Smooth muscle cell of the brain vasculature (primary cell): ENCODE results near the gene MICAL1.

Experiments used
- DNase-seq: peaks from one replicate; pipeline ENCODE4 v3.0.0-alpha.2; 2012; ENCODE audit warnings: low read depth, low spot score

The MICAL1 gene, protein sequence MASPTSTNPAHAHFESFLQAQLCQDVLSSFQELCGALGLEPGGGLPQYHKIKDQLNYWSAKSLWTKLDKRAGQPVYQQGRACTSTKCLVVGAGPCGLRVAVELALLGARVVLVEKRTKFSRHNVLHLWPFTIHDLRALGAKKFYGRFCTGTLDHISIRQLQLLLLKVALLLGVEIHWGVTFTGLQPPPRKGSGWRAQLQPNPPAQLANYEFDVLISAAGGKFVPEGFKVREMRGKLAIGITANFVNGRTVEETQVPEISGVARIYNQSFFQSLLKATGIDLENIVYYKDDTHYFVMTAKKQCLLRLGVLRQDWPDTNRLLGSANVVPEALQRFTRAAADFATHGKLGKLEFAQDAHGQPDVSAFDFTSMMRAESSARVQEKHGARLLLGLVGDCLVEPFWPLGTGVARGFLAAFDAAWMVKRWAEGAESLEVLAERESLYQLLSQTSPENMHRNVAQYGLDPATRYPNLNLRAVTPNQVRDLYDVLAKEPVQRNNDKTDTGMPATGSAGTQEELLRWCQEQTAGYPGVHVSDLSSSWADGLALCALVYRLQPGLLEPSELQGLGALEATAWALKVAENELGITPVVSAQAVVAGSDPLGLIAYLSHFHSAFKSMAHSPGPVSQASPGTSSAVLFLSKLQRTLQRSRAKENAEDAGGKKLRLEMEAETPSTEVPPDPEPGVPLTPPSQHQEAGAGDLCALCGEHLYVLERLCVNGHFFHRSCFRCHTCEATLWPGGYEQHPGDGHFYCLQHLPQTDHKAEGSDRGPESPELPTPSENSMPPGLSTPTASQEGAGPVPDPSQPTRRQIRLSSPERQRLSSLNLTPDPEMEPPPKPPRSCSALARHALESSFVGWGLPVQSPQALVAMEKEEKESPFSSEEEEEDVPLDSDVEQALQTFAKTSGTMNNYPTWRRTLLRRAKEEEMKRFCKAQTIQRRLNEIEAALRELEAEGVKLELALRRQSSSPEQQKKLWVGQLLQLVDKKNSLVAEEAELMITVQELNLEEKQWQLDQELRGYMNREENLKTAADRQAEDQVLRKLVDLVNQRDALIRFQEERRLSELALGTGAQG

DNA sequence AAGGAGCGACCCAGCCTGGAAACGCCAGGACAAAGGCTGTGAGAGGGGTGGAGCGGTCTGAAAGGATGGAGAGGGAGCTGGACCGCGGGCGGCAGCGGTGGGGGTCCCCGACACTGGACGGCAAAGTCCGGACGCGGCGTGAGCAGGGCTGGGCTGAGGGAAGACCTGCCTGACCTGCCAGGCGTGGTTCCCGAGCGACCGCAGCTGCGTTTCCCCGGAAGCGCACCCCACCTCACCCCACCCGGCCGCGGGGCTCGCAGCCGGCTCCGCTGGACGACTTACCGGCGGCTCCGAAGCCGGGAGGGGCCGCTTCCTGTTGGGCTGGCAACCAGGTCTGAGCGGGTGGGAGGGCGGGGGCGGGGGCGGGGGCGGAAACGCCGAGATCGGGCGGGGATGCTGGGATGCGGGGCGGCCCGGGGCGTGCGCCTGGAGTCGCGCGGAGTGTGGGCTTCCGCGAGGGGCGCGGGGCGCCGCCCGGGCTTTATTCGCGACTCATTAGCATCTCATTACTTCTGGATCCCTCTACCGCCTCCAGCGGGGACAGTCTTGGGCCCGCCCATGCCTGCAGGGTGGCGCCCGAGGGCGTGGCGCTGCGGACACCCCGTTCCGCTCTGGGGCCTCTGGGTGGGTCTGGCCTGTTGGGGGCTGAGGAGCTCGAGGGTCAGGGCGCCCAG, at the start of gene MICAL1:
Gene MICAL1 (minus strand): TSS at position 336 of the 674 bp plus-strand sequence. CDS start 1,576 bp downstream, outside the sequence.
- no peak for DNase-seq

DNA sequence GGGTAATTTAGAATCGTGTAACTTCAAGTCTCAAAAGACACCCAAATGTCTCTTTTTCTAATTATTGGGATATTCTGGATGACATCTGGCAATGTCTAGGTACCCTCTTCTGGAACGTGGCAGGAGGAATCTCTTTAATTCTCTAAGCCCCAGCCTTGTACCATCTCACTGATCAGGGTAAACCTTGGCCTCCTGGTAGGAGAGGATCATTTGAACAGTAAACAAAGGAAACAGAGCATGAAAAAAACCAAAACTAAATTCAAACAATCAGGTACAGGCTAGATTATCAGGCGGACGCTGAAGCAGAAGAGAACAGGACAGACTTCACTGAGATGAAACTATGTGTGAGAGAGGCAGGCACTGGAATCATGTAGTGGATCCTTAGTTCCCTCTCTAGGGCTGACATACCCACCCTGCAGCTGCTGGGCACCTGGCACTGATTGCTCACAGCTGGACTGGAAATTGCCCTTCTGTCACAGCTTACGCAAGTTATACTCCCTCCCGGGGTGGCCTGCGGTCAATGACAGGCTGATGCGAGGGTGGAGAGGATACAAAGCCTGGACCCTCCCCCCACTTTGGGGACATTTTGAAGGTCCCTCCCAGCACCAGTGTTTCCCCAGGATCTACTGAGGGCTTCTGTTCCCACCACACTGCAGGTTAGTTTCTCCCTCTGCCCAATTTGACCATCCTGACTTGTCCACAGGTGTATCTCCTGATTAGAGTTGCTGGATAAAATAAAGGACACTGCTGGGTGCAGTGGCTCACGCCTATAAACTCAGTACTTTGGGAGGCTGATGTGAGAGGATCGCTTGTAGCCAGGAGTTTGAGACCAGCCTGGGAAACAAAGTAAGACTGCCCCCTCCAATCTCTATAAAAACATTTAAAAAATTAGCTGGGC, 48.0 kb upstream of the MICAL1 start:
- DNase-seq = no peak

DNA sequence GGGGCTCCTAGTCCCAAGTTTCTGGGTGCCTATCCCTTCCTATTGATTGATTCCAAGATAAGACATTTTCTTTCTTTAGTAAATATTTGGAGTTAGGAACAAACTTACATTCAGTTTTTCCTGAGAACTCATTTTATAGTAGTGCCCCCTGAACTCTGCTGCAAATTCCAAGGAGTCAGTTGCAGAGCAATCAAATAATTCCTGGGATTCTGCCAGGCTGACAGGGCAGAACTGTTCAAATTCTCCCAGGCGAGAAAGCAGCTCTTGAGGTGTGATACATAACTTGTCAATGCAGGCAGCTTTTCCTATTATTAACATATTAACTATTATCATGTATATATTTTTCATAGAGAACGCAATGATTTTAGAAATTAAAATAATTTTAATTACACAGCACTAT, 43.4 kb upstream of the MICAL1 start:
- no peak for DNase-seq

DNA sequence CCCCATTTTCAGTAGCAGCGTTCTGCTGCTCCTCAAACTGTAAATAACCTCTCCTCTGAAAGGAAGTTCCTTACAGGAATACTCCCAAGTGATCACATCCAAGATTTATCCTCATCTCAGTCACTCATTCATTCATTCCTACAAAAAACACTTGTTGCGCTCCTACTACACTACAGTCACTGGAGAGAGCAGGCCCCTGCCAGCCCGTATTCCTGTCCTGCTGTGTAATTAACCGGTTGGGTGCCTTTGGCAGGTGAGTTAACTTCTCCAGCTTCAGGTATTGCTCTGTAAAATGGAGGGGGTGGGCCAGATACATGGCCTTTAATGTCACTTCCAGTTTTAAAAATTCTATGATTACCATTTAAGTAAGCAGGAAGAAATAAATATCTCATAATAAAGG, 42.5 kb upstream of the MICAL1 start:
- no peak for DNase-seq

DNA sequence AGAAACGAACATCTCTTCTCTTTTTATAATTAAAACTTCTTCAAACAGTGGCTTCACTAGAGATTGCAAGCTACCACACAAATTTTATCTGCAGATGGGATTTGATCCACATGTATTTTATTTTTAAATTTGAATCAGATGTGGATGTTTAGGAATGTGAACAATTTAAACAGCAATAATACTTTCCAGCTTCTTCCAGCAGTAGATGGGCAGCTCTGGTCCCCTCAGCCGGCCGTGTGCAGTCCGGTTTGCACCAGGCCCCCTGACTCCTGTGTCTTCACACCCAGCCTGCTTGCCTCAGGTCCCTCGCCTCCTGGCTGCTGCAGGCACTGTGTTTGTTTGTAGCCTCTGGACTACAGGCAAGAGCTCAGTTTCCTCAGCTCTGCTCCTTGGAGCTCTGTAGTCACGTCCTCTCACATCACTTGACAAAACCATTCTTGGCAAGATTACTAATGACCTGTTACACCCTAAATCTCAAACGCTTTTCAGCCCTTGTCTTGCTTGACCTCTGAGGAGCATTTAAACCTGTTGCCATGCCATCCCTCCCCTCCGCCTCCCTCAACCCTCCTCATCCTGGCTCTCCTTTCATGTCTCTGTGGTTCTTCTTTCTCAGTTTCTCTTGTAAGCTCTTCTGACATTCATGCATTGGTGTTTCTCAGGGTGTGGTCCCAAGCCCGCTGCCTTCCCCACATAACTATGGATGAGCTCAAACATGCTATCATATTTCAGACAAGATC, 40.6 kb upstream of the MICAL1 start:
- DNase-seq = no peak

DNA sequence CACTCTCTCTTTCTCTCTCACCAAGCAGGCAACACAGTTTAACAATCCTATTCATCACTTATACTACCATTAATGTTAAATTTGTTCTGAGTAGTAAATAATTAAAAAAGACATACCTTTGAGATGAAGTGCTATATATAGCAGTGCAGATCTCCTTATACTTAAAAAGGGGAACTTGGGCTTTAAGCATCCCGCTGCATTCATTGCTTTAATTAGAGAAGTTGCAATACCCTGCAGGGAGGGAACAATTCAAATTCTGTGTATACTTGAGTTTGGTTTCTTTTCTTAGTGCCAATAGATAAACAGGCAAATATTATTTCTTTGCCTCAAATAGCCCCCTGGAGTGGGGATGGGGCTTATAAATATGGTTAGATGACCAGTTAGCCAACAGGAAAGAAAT, 38.3 kb upstream of the MICAL1 start:
- DNase-seq = no peak

DNA sequence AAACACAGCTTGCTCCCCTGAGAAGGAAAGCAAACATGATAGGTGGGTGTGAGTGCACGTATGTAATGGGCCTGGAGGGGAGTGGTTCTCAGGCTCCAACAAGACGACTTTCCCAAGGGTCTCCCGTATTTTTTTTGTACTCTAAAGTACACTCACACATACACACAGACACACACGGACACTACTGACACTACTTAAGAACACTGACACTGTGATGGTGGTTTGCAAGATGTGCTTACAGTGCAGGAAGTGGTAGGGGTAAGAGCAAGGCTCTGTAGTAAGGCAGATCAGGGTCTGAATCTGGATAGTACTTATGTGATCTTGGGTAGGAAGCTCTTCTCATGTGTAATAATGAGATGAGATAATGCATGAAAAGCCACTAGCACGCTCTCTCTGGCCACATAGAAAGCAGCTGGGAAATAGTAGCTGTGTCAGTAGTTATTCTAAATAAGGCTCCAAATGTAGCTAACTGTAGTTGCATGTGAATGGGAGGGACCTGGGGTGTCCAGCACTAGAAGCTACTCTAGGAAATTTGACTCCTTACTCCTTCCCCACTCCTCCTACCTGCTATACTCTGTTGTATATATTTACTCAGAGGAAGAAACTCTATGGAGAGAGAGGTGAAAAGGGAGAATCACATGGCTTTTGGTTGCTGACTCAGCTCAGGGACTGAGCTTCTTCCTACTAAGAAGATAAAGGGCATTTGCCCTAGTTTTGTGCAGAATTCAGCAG, 35.8 kb upstream of the MICAL1 start:
- no peak for DNase-seq

DNA sequence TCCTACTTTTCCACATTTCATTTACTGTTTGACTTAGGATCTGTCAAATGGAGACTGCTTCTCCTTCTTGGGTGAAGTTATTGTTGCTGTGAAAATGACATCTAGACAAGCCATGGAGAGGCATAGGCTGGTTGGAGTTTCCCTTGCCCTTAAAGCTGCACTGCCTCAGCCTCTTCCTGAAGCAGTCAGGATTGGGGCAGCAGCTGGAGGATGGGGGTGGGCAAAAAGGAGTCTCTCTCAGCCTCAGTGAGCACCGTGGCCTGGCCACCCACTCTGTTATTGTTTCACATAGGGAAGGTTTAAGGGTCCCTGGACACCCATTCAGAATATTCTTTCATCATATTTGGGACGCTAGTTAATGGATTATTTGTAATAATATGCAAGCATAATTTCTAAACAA, 35.1 kb upstream of the MICAL1 start:
- no peak for DNase-seq

DNA sequence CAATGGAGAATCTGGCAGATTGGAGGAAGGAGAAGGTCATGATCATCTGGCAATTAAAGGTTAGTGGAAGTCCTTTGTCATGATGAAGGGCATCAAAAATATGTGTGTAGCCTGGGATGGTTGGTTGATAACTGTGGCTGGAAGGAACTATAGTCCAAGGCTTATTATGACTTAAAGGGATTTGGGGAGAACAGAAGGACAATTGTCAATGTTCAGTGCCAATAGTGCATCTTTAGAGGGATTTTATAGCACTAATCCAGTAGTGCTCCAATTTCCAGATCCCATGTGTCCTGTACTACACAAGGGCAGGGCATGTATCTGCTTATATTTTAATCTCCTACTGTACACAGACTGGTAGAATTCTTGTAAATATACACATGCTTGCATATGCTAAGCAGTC, 32.4 kb upstream of the MICAL1 start:
- DNase-seq = no peak

DNA sequence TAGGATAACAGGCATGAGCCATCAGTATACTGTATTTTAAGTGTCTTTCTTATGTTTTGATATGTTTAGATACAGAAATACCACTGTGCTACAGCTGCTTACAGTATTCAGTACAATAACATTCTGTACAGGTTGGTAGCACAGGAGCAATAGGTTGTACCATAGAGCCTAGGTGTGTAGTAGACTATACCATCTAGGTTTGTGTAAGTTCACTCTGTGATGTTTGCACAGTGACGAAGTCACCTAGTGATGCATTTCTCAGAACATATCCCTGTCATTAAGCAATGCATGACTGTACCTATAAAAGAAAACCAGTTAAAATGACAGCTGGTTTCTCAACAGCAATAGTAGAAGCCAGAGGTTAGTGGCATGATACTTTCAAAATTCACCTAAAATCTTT, 30.5 kb upstream of the MICAL1 start:
- DNase-seq = no peak

DNA sequence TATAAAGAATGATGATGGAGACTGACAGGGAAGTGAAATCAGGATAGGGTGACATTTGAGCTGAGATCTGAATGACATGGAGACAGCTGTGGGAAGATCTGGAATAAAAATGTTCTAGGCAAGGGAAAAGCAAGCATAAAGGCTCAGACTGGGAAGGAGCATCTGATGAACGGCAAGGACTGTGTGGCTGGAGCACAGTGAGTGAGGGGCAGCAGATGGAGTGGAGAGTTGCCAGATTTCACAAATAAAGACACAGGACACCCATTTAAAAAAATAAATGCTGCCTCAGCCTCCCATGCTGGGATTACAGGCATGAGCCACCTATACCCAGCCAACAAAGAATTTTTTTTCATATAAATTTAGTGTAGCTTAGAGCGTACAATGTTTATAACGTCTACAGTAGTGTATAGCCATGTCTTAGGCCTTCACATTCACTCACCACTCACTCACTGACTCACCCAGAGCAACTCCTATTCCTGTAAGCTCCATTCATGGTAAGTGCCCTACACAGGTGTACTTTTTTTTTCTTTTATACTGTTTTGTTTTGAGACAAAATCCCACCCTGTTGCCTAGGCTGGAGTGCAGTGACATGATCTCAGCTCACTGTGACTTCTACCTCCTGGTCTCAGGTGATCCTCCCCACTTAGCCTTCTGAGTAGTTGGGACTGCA, 29.8 kb upstream of the MICAL1 start:
- DNase-seq = no peak

DNA sequence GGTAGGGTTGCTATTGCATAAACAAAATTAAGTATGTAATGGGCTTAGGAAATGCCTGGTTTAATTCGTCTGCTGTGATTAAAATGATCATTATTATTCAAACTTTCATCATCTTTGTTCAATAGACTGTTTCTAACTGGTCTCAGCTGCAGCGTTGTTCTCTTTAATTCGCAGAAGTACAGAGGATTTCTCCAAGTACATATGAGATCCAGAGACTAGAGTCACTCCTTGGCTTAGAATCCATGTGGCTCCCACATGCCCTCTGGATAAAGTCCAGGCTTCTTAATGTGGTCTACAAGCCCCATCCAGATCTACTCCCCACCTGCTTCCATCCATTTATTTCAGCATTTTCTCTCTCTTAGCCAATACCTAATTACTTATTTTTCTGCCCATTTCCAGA, 28.6 kb upstream of the MICAL1 start:
- no peak for DNase-seq

DNA sequence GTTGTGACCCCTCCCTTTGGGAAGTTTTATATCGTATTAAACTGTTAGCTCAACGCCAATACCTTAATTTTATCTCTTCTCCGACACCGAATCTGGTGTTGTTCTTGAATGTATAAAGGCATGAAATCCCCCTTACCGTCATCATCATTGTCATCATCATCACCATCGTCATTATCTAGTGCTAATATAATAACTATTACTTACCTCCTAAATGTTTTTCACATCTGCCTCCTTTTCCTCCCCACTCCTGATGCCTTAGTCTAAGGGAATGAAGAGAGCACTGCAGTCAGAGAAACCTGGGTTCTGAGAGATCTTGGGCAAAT, 28.1 kb upstream of the MICAL1 start:
- no peak for DNase-seq

DNA sequence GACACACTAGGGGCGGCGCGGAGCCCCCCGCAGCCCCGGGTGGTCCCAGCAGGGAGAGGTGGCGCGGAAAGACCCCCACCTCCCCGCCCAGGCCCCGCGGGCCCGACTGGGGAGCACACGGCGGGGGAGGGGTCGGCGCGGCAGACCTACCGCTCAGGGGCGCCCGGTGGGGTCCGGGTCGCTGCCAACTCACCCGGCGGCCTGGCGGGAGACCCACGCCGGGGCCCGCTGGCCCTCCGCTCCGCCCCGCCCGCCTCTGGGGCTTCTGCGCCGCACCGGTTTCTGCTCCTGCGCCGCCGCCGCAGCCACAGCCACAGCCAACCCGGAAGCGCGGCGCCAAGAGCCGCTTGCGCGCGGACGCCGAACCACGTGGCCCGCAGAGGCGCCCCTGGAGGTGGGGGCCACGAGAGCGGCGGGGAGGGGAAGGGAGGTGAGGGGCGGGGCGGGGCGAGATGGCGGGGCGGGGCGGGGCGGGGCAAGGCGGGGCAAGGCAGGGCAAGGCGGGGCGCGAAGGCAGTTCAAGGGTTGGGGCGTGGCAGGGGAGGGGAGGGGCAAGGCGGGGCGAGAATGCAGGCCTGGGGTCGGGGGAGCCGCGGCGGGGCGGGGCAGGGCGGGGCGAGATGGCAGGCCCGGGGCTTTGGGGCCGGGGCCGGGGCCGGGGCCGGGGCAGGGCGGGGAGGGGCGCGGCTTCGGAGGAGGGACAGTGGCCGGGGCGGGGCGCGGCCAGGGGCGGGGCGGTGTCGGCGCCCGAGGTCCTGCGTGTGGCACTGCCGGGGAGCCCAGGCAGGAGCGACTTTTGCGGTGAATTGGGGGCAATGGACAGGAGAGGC, 27.5 kb upstream of the MICAL1 start, which contains the start of gene ZBTB24:
Gene ZBTB24 (minus strand): TSS at position 315 of the 830 bp plus-strand sequence. CDS start 1,193 bp downstream, outside the sequence.
- peak; percentile 62 for DNase-seq

DNA sequence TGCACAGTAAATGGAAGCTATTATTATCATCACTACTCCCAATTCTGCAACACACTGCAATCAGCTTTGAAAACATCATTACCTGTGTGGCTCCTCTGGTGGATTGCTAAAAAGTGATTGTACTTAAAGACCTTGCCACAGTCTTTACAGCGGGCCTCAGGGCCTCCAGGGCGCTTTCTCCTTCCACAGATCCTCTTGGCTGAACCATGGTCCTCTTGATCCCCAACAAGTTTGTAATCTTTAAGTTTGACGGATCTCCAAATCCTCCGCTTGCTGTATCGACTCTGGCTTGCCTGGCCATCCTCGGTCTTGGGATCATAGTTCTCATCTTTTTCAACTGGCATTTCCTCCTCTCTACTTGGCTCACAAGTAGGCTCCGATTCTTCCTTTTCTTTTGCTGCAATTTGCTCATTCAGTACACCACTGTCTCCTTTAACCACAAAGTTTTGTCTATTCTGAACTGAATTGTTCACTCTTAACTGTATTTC, 25.5 kb upstream of the MICAL1 start:
- no peak for DNase-seq

DNA sequence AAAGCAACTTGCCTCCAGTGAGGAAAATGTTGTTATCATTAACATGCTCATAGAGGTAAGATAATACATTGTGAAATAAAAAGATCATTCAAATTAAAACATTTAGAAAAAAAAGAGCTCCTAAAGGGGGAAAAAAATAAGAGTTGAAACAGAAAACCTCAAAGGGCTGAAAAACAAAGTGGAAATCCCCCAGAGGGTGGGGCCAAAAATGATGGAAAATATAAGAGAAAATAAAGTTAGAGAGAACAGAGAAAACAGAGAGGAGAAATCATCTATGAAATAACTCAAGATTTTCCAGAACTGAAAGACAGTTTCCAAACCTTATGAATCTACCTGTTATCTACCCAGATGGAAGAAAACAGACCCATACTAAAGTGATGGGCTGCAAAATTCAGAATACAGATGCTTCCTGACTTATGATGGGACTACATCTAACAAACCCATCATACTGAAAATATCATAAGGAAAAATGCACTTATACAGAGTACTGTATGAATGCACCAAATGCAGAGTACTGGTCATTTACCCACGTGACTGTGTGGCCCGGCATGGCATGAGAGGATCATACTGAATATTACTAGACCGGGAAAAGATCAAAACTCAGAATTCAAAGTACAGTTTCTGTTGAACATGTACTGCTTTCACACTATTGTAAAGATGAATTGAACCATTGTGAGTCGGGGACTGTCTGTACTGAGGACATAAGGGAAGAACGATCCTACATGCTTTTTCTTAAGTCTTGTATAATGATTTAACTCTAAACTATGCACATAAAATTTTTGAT, 23.5 kb upstream of the MICAL1 start:
- no peak for DNase-seq

DNA sequence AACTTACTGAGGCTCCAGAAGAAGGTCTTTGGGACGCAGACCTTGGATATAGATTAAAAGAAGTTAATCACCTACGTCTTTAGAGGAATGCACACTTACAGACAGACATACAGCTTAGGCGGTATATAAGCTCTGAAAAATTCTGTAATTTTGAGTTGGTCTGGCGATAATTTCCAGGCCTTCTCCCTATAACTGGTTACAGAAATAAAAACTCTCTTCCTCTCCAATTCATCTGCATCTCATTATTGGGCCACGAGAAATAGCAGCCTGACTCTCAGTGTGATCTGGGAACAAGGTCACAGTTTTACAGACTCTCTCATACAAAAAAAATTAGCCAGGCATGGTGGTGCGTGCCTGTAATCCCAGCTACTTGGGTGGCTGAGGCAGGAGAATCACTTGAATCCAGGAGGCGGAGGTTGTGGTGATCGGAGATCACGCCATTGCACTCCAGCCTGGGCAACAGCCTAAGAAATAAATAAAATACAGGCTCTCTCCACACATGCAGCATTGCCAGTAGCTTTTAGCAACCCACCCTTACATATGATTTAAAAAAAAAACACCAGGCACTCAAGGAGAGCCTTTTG, 22.7 kb upstream of the MICAL1 start:
- no peak for DNase-seq
